ENCODE results near the gene CTBS.
A peak's percentile ranks its signal among the peaks of the same experiment; 100 is the strongest.
"Not testable (repeated sequence)": the region's sequence is repeated elsewhere in the genome, so short reads cannot be mapped to it uniquely, and the experiment has no call there.

The CTBS gene, protein sequence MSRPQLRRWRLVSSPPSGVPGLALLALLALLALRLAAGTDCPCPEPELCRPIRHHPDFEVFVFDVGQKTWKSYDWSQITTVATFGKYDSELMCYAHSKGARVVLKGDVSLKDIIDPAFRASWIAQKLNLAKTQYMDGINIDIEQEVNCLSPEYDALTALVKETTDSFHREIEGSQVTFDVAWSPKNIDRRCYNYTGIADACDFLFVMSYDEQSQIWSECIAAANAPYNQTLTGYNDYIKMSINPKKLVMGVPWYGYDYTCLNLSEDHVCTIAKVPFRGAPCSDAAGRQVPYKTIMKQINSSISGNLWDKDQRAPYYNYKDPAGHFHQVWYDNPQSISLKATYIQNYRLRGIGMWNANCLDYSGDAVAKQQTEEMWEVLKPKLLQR

DNA sequence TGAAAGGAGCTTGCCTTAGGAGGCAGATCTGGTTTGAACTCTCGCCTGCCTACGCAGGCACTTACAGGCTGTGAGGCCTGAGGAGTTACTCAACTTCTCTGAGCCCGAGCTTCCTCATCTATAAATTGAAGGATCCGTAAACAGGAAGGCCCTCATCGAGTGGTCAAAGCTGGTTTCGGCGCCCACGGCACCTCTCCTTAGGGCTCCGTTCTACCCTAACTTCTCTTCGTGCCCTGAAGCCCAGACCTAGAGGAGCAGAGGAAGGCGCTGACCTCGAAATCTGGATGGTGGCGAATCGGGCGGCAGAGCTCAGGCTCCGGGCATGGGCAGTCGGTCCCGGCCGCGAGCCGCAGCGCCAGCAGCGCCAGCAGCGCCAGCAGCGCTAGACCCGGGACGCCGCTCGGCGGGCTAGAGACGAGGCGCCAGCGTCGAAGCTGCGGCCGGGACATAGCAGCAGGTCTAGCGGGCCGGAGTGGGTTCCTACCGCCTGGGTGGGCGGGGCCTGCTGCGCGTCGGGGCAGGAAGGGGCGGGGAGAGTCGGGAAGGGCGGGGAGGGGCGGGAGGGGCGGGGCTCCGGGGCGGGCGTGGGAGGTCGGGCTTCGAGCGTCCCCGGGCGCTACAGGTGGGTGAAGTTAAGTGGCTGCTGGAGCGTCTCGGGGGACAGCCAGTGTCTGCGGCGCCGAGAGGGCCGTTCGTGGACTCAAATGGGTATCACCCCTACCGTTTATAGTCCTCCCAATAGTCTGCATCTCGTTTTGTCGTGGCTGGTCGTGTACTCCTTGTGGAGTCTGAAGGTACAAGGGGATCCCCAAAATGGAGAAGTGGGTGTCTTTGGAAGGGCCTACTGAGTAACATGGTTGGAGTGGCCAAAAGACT is at the start of gene CTBS:
CTBS (minus strand) TSS at position 474 of the 876 bp plus-strand sequence; CDS start at position 449, 25 bp downstream.
- peak; percentile 98 for DNase-seq (ENCODE audit: low spot score)

DNA sequence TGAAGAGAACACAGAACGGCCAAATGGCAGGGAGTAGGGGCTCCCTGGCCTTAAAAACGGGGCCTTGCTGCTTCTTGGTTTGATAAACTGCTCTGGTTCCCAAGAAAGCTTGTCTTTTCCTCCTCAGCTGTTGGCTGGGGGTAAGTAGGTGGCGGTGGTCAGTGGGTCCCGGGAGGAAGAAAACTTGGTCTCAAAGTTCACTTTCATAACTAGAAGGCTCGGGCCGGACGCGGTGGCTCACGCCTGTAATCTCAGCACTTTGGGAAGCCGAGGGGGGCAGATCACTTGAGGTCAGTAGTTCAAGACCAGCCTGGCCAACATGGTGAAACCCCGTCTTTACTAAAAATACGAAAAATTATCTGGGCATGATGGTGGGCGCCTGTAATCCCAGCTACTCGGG is 47.3 kb upstream of the CTBS start:
- DNase-seq (ENCODE audit: low spot score) = no peak

DNA sequence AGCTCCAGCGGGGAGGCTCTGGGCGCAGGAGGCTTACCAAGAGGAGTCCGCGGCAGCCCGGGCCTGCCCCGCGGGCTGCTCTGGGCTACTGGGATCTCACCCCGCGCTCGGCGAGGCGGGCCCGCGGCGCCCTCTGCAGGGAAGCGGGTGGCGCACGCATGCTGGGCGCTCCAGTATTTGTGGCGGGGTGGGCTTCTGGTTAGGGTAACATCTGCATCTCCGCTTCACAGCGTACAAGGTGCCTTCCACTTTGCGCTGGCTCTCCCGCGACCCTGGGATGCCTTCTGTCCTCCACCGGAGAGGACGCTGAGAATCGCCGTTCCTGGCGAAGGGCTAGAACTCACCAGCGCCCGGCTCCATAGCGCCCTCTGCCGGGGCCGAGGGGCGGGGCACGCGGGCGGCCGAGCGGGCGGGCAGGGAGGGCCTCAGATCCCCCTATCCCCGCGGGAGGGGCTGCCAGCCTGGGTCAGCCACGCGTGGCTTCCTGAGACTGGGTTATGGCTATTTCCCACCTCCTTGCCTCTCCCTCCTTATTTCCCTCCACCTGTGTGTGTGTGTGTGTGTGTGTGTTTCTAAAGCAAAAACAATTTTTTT is 46.6 kb upstream of the CTBS start:
- peak; percentile 93 for DNase-seq (ENCODE audit: low spot score)

DNA sequence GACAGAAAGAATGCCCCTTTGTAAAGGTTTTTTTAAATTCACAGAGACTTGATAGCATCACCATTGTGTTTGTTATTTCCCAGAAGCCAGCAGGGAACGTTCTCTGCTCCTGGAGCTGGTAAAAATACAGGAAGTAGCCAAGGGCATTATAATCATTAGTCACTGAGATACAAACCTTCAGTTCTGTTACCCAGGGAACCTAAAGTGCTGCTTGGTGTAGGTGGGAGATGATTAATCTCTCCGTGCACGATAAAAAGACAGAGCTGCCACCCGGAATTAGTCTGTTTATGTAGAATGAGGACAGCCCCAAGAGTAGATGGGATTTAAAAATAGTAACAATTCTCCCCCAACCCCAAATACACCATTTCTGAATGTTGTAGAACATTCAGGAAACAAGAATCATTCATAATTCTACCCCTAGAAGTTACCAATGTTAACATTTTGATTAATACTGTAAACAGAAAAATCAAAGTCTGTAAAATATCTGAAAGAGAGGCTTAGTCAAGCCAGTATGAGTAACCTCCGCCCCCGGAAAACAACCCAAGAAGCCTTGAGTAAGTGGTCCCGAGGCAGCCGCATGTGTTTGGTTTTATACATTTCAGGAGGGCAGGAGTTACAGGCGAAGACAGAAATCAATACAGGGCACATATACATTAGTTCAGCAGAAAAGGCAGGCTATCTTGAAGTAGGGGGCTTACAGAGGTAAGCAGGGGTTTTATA is 45.3 kb upstream of the CTBS start:
- no peak for DNase-seq (ENCODE audit: low spot score)

DNA sequence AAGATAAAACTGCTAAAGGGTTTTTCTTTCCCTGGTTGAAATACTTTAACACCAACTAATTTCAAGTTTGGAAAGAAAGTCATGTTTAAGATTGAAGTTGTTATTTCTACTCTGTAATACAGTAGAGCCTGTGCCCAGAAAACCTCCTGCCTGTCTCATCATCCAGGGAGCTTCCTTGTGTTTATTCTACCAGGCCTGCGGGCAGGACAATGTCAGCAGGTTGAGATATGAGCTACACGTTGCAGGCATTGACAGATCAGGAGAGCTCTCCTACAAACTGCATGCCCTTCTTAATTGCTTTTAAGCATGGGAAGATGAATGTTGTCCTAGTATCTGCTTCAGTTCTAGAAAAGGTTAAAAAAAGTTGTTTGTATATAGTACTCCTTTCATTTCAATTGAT is 43.1 kb upstream of the CTBS start:
- no peak for DNase-seq (ENCODE audit: low spot score)

DNA sequence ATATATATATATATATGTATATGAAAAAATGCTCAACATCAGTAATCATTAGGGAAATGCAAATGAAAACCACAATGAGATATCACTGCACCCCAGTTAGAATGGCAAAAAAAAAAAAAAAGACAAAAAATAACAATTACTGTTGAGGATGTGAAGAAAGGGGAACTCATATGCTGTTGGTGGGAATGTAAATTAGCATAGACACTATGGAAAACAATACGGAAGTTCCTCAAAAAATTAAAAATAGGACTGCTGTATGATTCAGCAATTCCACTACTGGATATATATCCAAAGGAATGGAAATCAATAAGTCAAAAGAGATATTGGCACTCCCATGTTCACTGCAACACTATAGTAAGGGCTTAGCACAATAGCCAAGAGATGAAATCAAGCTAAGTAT is 41.5 kb upstream of the CTBS start:
- DNase-seq (ENCODE audit: low spot score) = no peak

DNA sequence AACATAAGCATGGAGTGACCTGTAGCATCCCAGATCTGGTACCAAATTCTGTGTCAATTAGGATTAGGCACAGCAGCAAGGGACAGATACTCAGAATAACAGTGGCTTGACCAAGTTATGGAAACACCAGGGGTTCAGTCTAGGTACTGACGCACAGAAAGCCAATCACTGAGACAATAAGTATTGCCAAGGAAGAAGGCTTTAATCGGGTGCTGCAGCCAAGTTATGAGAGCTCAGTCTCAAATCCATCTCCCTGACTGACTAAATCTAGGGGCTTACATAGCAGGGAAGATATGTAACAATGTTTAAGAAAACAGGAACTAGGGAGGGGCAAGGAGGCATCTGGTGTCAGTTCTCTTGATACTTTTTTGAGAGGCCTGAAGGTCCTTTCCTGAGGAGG is 39.6 kb upstream of the CTBS start:
- no peak for DNase-seq (ENCODE audit: low spot score)

DNA sequence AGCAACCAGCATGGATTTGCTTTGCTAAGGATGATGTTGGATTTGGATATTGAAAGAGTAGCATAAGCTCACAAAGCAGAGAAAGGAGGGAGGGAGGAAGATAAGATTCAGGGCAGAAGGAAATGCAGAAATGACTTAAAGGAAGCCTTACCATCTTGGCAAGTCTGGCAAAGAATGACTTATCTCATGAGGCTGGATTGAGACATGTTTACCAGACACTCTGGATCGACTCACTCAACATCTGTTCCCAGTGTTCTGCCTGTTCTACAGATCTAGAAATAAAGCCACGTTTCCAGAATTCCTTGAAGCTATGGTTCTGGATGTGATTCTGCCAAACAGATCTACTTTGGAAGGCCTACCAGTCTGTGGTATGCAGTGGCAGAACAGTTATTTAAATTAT is 38.8 kb upstream of the CTBS start:
- no peak for DNase-seq (ENCODE audit: low spot score)

DNA sequence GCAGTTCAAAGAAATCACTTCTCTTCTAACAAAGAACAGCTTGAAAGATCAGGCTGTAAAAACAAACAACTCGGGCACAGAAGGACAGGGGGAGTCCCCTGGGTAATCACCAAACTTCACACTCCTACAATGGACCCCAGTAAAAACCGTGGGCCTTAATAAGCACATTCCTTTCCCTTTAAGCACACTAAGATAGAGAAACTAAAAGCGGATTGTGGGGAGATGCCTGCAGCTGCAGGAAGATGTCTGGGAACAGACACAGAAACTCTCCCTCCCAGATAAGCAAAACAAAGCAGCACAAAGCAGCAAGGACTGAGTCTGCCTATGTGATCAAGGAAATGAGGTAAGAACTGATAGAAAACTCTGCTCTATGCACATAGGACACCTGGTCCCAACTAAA is 37.6 kb upstream of the CTBS start:
- DNase-seq (ENCODE audit: low spot score) = no peak

DNA sequence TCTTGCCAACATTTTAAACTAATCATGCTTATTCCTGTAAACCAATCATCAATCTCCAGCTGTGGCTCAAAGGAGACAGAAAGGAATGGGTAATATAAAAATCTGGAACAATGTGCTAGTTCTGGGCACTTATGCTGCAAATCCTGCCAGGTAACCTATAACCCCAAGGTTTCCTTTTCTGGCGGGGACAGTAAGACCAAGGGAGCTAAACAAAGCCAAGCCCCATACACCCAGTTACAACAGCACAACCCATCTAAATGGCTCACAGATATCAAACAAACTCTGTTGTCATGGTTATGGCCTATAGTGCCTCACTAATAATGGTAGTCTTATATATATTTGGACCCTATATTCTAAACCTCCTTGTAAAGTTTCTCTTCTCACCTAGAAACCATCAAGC is 36.9 kb upstream of the CTBS start:
- DNase-seq (ENCODE audit: low spot score) = no peak

DNA sequence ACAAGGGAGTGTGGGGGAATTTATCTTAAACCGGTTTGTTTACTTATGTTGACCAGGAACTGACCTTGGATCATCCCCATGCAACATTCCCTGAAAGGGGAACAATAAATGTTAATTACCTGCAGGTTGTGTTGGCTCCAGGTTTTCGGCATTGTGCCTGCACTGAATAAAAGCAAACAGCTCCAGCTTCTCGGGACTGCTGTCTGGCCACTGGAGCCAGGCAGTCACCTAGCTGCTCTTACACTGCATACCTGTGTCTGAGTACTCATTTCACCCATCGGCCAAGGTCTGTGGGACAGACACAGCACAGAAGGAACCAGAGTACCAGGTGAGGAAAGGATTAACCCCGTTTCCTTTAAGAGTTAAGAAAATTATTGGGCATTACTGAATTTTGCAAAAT is 32.7 kb upstream of the CTBS start:
- no peak for DNase-seq (ENCODE audit: low spot score)

DNA sequence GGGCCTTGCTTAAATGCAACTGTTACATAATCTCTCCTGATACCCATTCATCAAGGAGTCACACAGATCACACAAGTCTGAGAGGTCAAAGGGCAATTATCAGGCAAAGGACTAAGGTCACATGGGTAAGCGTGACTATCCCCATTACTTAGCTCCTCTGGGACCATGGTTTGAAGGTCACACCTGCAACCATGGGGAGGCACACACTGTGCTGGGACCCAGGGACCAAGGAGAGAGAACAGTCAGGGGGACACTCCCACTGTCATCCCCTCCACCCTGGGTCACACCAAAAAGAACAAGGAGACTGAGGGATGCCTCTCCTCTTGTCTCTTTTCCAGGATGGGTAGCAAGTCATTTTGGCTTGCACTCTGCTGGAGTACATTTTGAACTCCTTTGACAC is 30.9 kb upstream of the CTBS start:
- no peak for DNase-seq (ENCODE audit: low spot score)

DNA sequence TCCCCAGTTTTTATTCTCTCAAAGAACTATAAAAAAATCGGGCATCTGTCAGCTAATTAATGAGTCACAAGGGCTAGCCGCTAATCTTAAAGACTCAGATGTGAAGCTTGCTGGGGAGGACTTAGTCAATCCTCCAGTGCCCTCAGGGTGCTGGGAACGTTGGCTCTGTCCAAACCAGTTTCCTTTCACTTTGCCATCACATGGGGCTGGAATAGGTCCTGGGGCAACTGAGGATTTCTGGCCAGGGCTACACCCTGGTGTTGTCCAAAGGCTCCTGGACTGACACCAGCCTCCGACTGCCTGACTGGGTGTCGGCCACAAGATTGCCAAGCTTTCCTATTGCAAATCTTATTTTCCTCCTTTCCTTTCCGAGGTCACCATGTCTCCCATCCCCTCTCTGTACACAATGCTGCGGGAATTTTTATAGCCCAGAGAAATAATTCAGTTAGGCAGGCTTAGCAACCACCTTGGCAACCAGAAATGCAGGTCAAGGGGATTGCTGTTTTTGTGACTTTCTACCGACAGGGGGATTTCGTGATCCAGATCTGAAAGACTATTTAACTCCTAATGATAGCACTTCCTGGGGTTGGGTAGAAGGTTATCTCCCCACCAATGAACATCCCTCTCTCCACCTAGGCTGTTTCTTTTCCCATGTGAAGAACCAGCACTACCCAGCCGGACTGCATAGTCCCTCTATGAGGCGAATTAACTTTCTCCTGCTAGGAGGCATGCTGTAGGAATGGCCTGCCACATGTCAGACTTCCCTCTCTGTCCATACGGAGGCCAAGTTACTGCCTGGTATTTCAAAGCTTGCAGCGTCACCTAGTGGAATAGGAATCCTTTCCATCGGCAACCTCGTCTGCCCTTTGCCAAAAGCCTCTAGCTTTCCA is 29.9 kb upstream of the CTBS start:
- DNase-seq (ENCODE audit: low spot score) = no peak

DNA sequence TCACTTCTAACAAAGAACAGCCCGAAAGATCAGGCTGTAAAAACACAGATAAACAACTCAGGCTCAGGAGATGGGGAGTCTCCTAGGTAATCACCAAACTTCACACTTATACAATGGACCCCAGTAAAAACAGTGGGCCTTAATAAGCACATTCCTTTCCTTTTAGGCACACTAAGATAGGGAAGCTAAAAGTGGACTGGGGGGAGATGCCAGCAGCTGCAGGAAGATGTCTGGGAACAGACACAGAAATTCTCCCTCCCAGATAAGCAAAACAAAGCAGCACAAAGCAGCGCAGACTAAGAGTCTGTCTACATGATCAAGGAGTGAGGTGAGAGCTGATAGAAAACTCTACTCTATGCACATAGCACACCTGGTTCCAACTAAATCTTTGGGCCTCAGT is 29.0 kb upstream of the CTBS start:
- no peak for DNase-seq (ENCODE audit: low spot score)

DNA sequence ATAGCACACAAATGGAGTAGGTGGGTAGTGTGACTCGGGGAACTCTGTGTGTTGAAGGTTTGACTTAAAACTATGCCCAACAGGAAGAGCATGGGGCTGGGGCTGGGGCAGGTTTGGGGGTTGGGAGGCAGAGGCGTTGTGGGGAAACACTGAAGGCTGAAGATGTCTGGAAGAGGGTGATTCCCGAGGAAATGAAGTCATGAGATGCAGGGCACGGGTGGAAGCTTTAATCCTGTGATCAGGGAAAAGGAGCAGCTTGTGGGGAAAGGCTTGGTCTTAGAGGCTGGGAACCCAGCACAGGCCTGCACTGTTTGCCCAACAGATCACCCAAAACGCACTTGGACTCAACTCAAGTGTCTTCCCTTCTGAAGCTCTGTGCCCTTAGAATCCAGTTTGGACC is 26.6 kb upstream of the CTBS start:
- DNase-seq (ENCODE audit: low spot score) = no peak

DNA sequence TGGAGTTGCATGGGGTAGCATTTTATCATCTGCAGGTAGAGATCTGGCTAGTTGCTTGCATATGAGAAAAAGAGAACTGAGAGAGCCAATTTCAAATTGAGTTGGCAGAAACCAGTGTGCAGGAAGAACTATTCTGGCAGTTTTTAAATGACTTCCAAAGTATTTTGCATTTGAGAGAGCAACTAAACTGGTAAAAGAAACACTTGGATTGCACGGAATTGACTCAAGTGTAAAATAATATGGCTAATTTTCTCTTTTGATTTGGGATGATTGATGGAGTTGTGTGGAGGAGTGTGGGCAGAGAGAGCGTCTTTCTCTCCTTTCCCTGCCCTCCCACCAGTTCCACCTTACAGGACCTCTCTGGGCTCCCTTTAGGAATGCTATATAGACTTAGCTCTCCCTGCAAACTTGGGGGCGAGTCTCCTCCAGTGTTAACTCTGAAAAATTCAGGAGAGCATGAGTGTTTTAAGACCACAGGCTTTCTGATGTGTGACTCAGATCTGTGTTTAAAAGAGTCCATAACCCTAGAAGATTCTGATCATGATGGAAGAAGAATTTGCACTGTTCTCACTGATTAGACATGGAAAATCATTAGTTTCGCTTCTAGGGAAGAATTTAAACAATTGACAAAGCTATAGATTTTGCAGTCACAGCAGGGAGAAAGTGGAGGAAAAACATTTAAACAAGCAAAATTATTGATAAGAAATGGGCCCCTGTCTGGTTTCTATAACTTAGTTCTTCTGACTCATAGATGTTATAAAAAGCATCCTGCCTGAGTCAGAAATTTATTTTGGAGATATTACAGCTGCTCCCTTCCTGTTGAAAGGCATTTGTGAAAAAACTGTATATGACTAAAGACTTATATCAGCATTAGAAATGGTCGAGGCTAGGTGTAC is 24.9 kb upstream of the CTBS start:
- DNase-seq (ENCODE audit: low spot score) = no peak

DNA sequence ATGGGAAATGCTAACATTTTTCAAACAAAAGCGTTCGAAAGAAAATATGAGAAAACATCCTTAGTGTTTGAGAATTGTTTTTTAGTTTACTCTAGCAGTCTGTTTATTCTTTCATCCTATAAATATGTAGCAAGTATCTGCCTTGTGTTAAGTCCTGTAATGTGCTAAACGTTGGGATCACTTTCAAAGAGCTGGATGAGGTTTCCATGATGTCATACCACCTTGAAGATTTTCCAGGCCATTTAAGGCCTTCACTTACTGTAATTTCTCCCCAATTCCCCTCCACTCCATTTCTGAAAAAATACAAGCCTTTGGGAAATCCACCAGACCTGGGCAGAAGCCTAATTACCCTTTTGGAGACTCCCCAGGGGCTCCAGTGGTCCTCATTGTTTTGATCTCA is 24.2 kb upstream of the CTBS start:
- no peak for DNase-seq (ENCODE audit: low spot score)

DNA sequence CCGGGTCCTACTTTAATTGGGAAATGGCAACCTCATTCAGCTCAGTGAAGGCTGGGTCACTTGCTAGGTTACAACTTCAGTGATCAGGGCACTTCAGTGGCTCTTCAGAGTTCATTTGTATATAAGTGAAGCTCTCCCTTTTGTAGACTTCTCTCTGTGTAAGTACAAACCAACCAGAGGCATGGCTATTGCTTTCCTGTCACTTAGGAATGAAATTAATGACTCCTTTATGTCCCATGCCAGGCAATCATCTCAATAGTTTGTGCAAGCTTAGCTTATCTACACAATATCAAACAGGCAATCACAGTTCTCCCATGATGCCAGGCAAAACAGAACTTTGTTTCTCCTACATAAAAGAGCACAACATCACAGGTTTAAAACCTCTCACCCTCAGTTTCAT is 22.8 kb upstream of the CTBS start:
- no peak for DNase-seq (ENCODE audit: low spot score)

DNA sequence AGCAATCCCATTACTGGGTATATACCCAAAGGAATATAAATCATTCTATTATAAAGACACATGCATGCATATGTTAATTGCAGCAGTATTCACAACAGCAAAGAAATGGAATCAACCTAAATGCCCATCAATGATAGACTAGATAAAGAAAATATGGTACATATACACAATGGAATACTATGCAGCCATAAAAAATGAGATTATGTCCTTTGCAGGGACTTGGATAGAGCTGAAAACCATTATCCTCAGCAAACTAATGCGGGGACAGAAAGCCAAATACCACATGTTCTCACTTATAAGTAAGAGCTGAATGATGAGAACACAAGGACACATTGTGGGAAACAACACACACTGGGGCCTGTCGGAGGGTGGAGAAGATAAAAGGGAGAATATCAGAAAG is 20.7 kb upstream of the CTBS start:
- DNase-seq (ENCODE audit: low spot score) = not testable (repeated sequence)

DNA sequence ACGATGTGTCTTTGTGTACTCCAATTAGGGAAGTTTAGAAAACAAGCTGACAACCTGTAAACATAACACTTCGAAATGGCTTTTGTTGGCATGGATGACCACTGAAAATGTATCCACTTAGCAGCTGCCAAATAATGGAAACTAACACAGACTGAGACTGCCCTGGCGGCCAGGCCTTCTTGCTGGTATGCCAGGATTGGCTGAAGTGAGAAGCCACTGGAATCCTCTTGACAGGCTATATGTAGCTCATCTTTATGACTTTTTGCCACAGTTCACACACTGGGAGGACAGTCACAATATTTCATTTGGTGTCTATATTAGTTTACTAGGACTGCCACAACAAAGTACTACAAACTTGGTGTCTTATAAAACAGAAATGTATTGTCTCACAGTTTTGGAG is 12.9 kb upstream of the CTBS start:
- DNase-seq (ENCODE audit: low spot score) = no peak
